Kidney (tissue), 14 donors: ENCODE results near the gene CARS1. TPM values are rescaled to one million over a fixed set of nuclear protein-coding genes. Genes with fewer than 3 reads are reported as not detected.

Source experiments
- DNase-seq, 5 donors: peaks; one replicate each; pipeline ENCODE4 v3.0.0-alpha.2; 2013 to 2020
- FAIRE-seq: peaks from 2 replicates; lab custom pipeline; 2012; peaks lifted over from hg19 to GRCh38; lab: Jason Lieb, UNC
- H3K27ac ChIP-seq, 2 donors: one replicate each; pipeline ENCODE4 v1.7.0; 2013; ENCODE audit warnings: low read depth in 2 of 2, low read length in 2 of 2, inconsistent platforms in 1 of 2
- H3K27me3 ChIP-seq: one replicate; pipeline ENCODE4 v1.7.1; 2013; ENCODE audit warnings: low read length, inconsistent platforms; ENCODE audit not compliant: control insufficient read depth, insufficient read depth
- H3K36me3 ChIP-seq, 3 donors: one replicate each; pipeline versions ENCODE4 v1.7.0 to v1.7.1; 2013; ENCODE audit warnings: low read length in 3 of 3, control low read depth in 1 of 3, inconsistent platforms in 1 of 3; ENCODE audit not compliant: insufficient read depth in 3 of 3, control insufficient read depth in 2 of 3
- H3K4me1 ChIP-seq, 3 donors: one replicate each; pipeline versions ENCODE4 v1.7.0 to v1.7.1; 2013; ENCODE audit warnings: low read length in 3 of 3, inconsistent platforms in 1 of 3, low read depth in 1 of 3; ENCODE audit not compliant: control insufficient read depth in 2 of 3, insufficient read depth in 2 of 3
- H3K4me3 ChIP-seq, 3 donors: one replicate each; pipeline versions ENCODE4 v1.7.0 to v1.8.1; 2013; ENCODE audit warnings: low read length in 3 of 3, control low read depth in 1 of 3, inconsistent platforms in 1 of 3
- H3K9ac ChIP-seq, 3 donors: one replicate each; pipeline versions ENCODE4 v1.7.0 to v1.7.1; 2013; ENCODE audit warnings: low read length in 3 of 3, control low read depth in 1 of 3, inconsistent platforms in 1 of 3
- H3K9me3 ChIP-seq, 3 donors: one replicate each; pipeline versions ENCODE4 v1.7.0 to v1.7.1; 2013; ENCODE audit warnings: low read length in 3 of 3, control low read depth in 1 of 3, inconsistent platforms in 1 of 3; ENCODE audit not compliant: control insufficient read depth in 2 of 3, insufficient read depth in 1 of 3
- CTCF ChIP-seq: IDR thresholded peaks from 3 replicates; pipeline ENCODE4 v1.5.1; 2012; ENCODE audit warnings: mild to moderate bottlenecking, moderate library complexity, borderline replicate concordance; ENCODE audit not compliant: insufficient read depth; ENCODE audit errors: extremely low read depth
- intact Hi-C: fragments of 100-400 bp; cut with DNase I; formaldehyde crosslinking; loops from one replicate; pipeline ENCODE4 v1.11.1; 2022
- polyA plus RNA-seq: library from polyadenylated mRNA; stranded (reverse); fragments of 350-450 nt; fragmentation: Illumina TruSeq; extraction: RNeasy Lipid Tissue Mini Kit (QIAGEN cat#74804); gene quantifications from one replicate; pipeline ENCODE4 v1.2.3, GENCODE V29; 2014; ENCODE audit warnings: low read depth, low replicate concordance; ENCODE audit not compliant: insufficient read depth
- total RNA-seq: library from RNA; stranded (reverse); fragmentation: NEBNext Ultra II Directional; extraction: Animal tissue kit (Norgen Biotek cat#: 25700); gene quantifications from one replicate; pipeline ENCODE4 v1.2.1, GENCODE V29; 2021
- donor health status: control.
- donor health status: control.
- donor health status: control.
- donor health status: control.
- donor health status: control.
- donor health status: DM: yes; HTN: yes; CAD: no.
- donor health status: Normal renal cell carcinoma (clear cell type).

CARS1 gene
- total and polyA plus RNA-seq, 2 donors from 2014 or later = 26.5 to 49.5 TPM

- intact Hi-C loops = no loop called here
- Histone ChIP-seq H3K27ac (no peak overlapping the region), H3K9ac (no peak overlapping the region), H3K9me3 (no peaks in the 10 kb centered on the region), H3K4me1 (peaks cover 0 to 4% (median 0%) of the 10 kb centered on the region in 3 donors), H3K4me3 (no peak overlapping the region), H3K27me3 (no peaks in the 10 kb centered on the region), H3K36me3 (no peaks in the 10 kb centered on the region)
- peak in 1 of 5 donors; percentile 75 for DNase-seq
- TF ChIP-seq CTCF = no peak
- FAIRE-seq = no peak
Measured at GRCh38 chr11:3093281-3094191, 36.3 kb upstream of the CARS1 start.

GRCh38 chr11:3092603-3093141 is 35.4 kb upstream of the CARS1 start:
- FAIRE-seq = no peak
- no peaks in the 10 kb centered on the region for H3K36me3 ChIP-seq
- DNase-seq = peak in 1 of 5 donors; percentile 74

GRCh38 chr11:3091846-3092602 is 34.8 kb upstream of the CARS1 start:
- no peaks in the 10 kb centered on the region for H3K27me3 ChIP-seq
- H3K9ac ChIP-seq = no peak overlapping the region
- FAIRE-seq = no peak
- TF ChIP-seq CTCF = peak; percentile 98
- no peak overlapping the region for H3K4me3 ChIP-seq
- peaks cover 0 to 4% (median 0%) of the 10 kb centered on the region in 3 donors for H3K4me1 ChIP-seq
- no peaks in the 10 kb centered on the region for H3K9me3 ChIP-seq
- no peak overlapping the region for H3K27ac ChIP-seq
- no peaks in the 10 kb centered on the region for H3K36me3 ChIP-seq
- DNase-seq = peak; percentile 68 to 84 (median 74)
- intact Hi-C loops = no loop called here

More at GRCh38 chr11:3092603-3093141, 35.4 kb upstream of the CARS1 start:
- no peak for TF ChIP-seq CTCF
- no peak overlapping the region for H3K27ac ChIP-seq
- no peaks in the 10 kb centered on the region for H3K9me3 ChIP-seq
- no peaks in the 10 kb centered on the region for H3K27me3 ChIP-seq
- H3K4me1 ChIP-seq = peaks cover 0 to 4% (median 0%) of the 10 kb centered on the region in 3 donors
- H3K4me3 ChIP-seq = no peak overlapping the region
- H3K9ac ChIP-seq = no peak overlapping the region
- intact Hi-C loops = no loop called here
